Pons (tissue), 1 donor: ENCODE measurements around the gene KARS1.

Experiments
- DNase-seq: peaks from one replicate; pipeline ENCODE4 v3.0.0-alpha.2; 2016; ENCODE audit warnings: low spot score

Gene KARS1

GRCh38 chr16:75579281-75579834 is 68.1 kb downstream of the KARS1 start:
- DNase-seq = no peak

- no peak for DNase-seq
Measured at GRCh38 chr16:75578725-75579124, 68.7 kb downstream of the KARS1 start.

DNA sequence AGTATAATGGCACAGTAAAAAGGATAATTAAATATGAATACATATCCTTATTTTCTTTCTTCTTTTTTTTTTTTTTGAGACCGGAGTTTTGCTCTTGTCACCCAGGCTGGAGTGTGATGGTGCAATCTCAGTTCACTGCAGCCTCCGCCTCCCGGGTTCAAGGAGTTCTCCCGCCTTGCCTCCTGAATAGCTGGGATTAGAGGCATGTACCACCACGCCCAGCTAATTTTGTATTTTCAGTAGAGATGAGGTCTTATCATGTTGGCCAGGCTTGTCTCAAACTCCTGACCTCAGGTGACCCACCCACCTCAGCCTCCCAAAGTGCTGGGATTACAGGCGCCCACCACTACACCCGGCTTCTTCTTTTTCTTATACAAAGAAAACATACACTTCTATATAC is 69.3 kb downstream of the KARS1 start:
- no peak for DNase-seq
